ENCODE results near the gene CDH4. TPM values are rescaled to one million over a fixed set of nuclear protein-coding genes. Genes with fewer than 3 reads are reported as not detected.

The CDH4 gene
- total and polyA plus RNA-seq, 4 donors = 5.8 to 24.1 (median 17.1) TPM

- no peak for DNase-seq (ENCODE audit: low read depth in 4 of 6, low spot score in 6 of 6)
- peaks cover 14% of the 10 kb centered on the region for H3K4me1 ChIP-seq (ENCODE audit: control insufficient read depth, insufficient read depth, low read length)
- no peaks in the 10 kb centered on the region for H3K27me3 ChIP-seq (ENCODE audit: control insufficient read depth, insufficient read depth, low read length)
- 97% methylated on average over 8 of the region's 8 CpGs for WGBS (ENCODE audit: insufficient coverage)
- peaks cover 7% of the 10 kb centered on the region for H3K36me3 ChIP-seq (ENCODE audit: control insufficient read depth, insufficient read depth, low read length)
- no peak overlapping the region for H3K4me3 ChIP-seq (ENCODE audit: low read depth, low read length)
- H3K27ac ChIP-seq (ENCODE audit: low read depth, low read length) = no peak overlapping the region
- H3K9me3 ChIP-seq (ENCODE audit: control insufficient read depth, insufficient read depth, low read length) = no peaks in the 10 kb centered on the region
These were observed 485.3 kb downstream of the CDH4 start for GRCh38 chr20:61737346-61737745.

GRCh38 chr20:61737812-61738443, 485.9 kb downstream of the CDH4 start:
- DNase-seq (ENCODE audit: low read depth in 4 of 6, low spot score in 6 of 6) = no peak
- H3K4me3 ChIP-seq (ENCODE audit: low read depth, low read length) = no peak overlapping the region
- no peaks in the 10 kb centered on the region for H3K27me3 ChIP-seq (ENCODE audit: control insufficient read depth, insufficient read depth, low read length)
- 95% methylated on average over 12 of the region's 16 CpGs for WGBS (ENCODE audit: insufficient coverage)
- H3K36me3 ChIP-seq (ENCODE audit: control insufficient read depth, insufficient read depth, low read length) = peaks cover 4% of the 10 kb centered on the region
- peaks cover 18% of the 10 kb centered on the region for H3K4me1 ChIP-seq (ENCODE audit: control insufficient read depth, insufficient read depth, low read length)
- H3K9me3 ChIP-seq (ENCODE audit: control insufficient read depth, insufficient read depth, low read length) = no peaks in the 10 kb centered on the region
- no peak overlapping the region for H3K27ac ChIP-seq (ENCODE audit: low read depth, low read length)

GRCh38 chr20:61738601-61739069, 486.6 kb downstream of the CDH4 start:
- Histone ChIP-seq H3K36me3 (ENCODE audit: control insufficient read depth, insufficient read depth, low read length) (peaks cover 7% of the 10 kb centered on the region), H3K27ac (ENCODE audit: low read depth, low read length) (no peak overlapping the region), H3K4me3 (ENCODE audit: low read depth, low read length) (no peak overlapping the region), H3K27me3 (ENCODE audit: control insufficient read depth, insufficient read depth, low read length) (no peaks in the 10 kb centered on the region), H3K4me1 (ENCODE audit: control insufficient read depth, insufficient read depth, low read length) (peaks cover 25% of the 10 kb centered on the region), H3K9me3 (ENCODE audit: control insufficient read depth, insufficient read depth, low read length) (no peaks in the 10 kb centered on the region)
- 83% methylated on average over 14 of the region's 23 CpGs for WGBS (ENCODE audit: insufficient coverage)
- no peak for DNase-seq (ENCODE audit: low read depth in 4 of 6, low spot score in 6 of 6)

GRCh38 chr20:61739086-61739831, 487.2 kb downstream of the CDH4 start:
- no peaks in the 10 kb centered on the region for H3K27me3 ChIP-seq (ENCODE audit: control insufficient read depth, insufficient read depth, low read length)
- no peaks in the 10 kb centered on the region for H3K9me3 ChIP-seq (ENCODE audit: control insufficient read depth, insufficient read depth, low read length)
- H3K36me3 ChIP-seq (ENCODE audit: control insufficient read depth, insufficient read depth, low read length) = peaks cover 13% of the 10 kb centered on the region
- no peak overlapping the region for H3K27ac ChIP-seq (ENCODE audit: low read depth, low read length)
- no peak overlapping the region for H3K4me3 ChIP-seq (ENCODE audit: low read depth, low read length)
- peaks cover 25% of the 10 kb centered on the region for H3K4me1 ChIP-seq (ENCODE audit: control insufficient read depth, insufficient read depth, low read length)
- 92% methylated on average over 18 of the region's 19 CpGs for WGBS (ENCODE audit: insufficient coverage)
- no peak for DNase-seq (ENCODE audit: low read depth in 4 of 6, low spot score in 6 of 6)

GRCh38 chr20:61739832-61740118, 487.7 kb downstream of the CDH4 start:
- 92% methylated on average over 6 of the region's 8 CpGs for WGBS (ENCODE audit: insufficient coverage)
- Histone ChIP-seq H3K27me3 (ENCODE audit: control insufficient read depth, insufficient read depth, low read length) (no peaks in the 10 kb centered on the region), H3K4me1 (ENCODE audit: control insufficient read depth, insufficient read depth, low read length) (peaks cover 23% of the 10 kb centered on the region), H3K9me3 (ENCODE audit: control insufficient read depth, insufficient read depth, low read length) (no peaks in the 10 kb centered on the region), H3K4me3 (ENCODE audit: low read depth, low read length) (no peak overlapping the region), H3K27ac (ENCODE audit: low read depth, low read length) (no peak overlapping the region), H3K36me3 (ENCODE audit: control insufficient read depth, insufficient read depth, low read length) (peaks cover 18% of the 10 kb centered on the region)
- DNase-seq (ENCODE audit: low read depth in 4 of 6, low spot score in 6 of 6) = no peak

DNA sequence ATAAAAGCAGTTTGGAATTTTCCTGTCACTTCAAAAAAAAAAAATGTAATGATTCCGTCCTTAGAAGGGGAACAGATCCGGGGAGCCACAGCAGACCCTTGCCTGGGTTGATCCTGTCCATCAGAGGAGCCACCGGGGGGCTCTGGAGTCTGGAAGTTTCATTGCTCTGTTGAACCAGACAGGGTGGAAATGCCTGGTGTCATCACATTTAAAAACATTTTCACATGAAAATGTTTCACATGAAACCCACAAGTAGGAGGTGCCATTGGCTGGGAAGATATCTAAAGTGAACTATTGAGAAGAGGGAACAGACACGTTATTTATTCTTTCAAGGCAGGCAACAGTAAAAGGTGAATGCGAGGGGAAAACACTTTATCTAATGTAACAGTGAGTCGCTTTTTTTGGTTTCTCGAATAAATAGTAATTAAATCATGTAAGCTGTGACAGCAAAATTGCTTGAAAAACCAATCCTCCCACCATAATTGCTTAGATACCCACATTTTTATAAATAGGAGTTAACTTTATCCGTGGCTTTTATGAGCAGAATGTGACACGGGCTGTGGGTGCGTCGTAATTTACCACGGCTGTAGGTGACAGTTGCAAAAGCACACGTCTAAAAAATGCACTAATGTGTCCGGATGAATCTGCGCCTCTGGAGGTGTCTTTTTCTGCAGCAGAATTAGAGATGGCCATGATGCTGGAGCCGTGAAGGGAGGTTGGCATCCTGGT, 490.2 kb downstream of the CDH4 start:
- Histone ChIP-seq H3K27ac (ENCODE audit: low read depth, low read length) (no peak overlapping the region), H3K4me1 (ENCODE audit: control insufficient read depth, insufficient read depth, low read length) (peaks cover 22% of the 10 kb centered on the region), H3K9me3 (ENCODE audit: control insufficient read depth, insufficient read depth, low read length) (no peaks in the 10 kb centered on the region), H3K4me3 (ENCODE audit: low read depth, low read length) (no peak overlapping the region), H3K36me3 (ENCODE audit: control insufficient read depth, insufficient read depth, low read length) (peaks cover 22% of the 10 kb centered on the region), H3K27me3 (ENCODE audit: control insufficient read depth, insufficient read depth, low read length) (no peaks in the 10 kb centered on the region)
- peak in 2 of 6 donors; percentile 37 to 75 for DNase-seq (ENCODE audit: low read depth in 4 of 6, low spot score in 6 of 6)
- 73% methylated on average over 10 of the region's 16 CpGs for WGBS (ENCODE audit: insufficient coverage)

- Histone ChIP-seq H3K36me3 (ENCODE audit: control insufficient read depth, insufficient read depth, low read length) (peaks cover 22% of the 10 kb centered on the region), H3K27ac (ENCODE audit: low read depth, low read length) (no peak overlapping the region), H3K4me1 (ENCODE audit: control insufficient read depth, insufficient read depth, low read length) (peaks cover 22% of the 10 kb centered on the region), H3K9me3 (ENCODE audit: control insufficient read depth, insufficient read depth, low read length) (no peaks in the 10 kb centered on the region), H3K27me3 (ENCODE audit: control insufficient read depth, insufficient read depth, low read length) (no peaks in the 10 kb centered on the region), H3K4me3 (ENCODE audit: low read depth, low read length) (no peak overlapping the region)
- no peak for DNase-seq (ENCODE audit: low read depth in 4 of 6, low spot score in 6 of 6)
- 94% methylated on average over 16 of the region's 16 CpGs for WGBS (ENCODE audit: insufficient coverage)
These were observed 491.5 kb downstream of the CDH4 start for GRCh38 chr20:61743606-61744005.

- Histone ChIP-seq H3K9me3 (ENCODE audit: control insufficient read depth, insufficient read depth, low read length) (no peaks in the 10 kb centered on the region), H3K36me3 (ENCODE audit: control insufficient read depth, insufficient read depth, low read length) (peaks cover 22% of the 10 kb centered on the region), H3K27ac (ENCODE audit: low read depth, low read length) (no peak overlapping the region), H3K4me3 (ENCODE audit: low read depth, low read length) (no peak overlapping the region), H3K27me3 (ENCODE audit: control insufficient read depth, insufficient read depth, low read length) (no peaks in the 10 kb centered on the region), H3K4me1 (ENCODE audit: control insufficient read depth, insufficient read depth, low read length) (peaks cover 22% of the 10 kb centered on the region)
- WGBS (ENCODE audit: insufficient coverage) = 90% methylated on average over 18 of the region's 18 CpGs
- DNase-seq (ENCODE audit: low read depth in 4 of 6, low spot score in 6 of 6) = no peak
These were observed 492.8 kb downstream of the CDH4 start for GRCh38 chr20:61744691-61745396.

GRCh38 chr20:61745397-61746146, 493.5 kb downstream of the CDH4 start:
- H3K4me3 ChIP-seq (ENCODE audit: low read depth, low read length) = no peak overlapping the region
- 91% methylated on average over 20 of the region's 20 CpGs for WGBS (ENCODE audit: insufficient coverage)
- no peaks in the 10 kb centered on the region for H3K27me3 ChIP-seq (ENCODE audit: control insufficient read depth, insufficient read depth, low read length)
- no peaks in the 10 kb centered on the region for H3K9me3 ChIP-seq (ENCODE audit: control insufficient read depth, insufficient read depth, low read length)
- no peak overlapping the region for H3K27ac ChIP-seq (ENCODE audit: low read depth, low read length)
- H3K36me3 ChIP-seq (ENCODE audit: control insufficient read depth, insufficient read depth, low read length) = peaks cover 22% of the 10 kb centered on the region
- DNase-seq (ENCODE audit: low read depth in 4 of 6, low spot score in 6 of 6) = no peak
- peaks cover 22% of the 10 kb centered on the region for H3K4me1 ChIP-seq (ENCODE audit: control insufficient read depth, insufficient read depth, low read length)
